H7 (cell line): Measurements from ENCODE around the gene EGF. TPM values are rescaled to one million over a fixed set of nuclear protein-coding genes. Genes with fewer than 3 reads are reported as not detected.

Experiments
- DNase-seq: peaks from one replicate; pipeline ENCODE4 v3.0.0; 2012
- H3K27me3 ChIP-seq: 2 replicates; pipeline ENCODE4 v1.6.0; 2011; ENCODE audit warnings: mild to moderate bottlenecking, low read length; ENCODE audit not compliant: control insufficient read depth, insufficient read depth
- H3K36me3 ChIP-seq: replicated peaks from 2 replicates; pipeline ENCODE4 v1.5.1; 2011; ENCODE audit warnings: low read length; ENCODE audit not compliant: control insufficient read depth, insufficient read depth
- H3K4me3 ChIP-seq: 2 replicates; pipeline ENCODE4 v1.5.1; 2011; ENCODE audit warnings: low read depth, mild to moderate bottlenecking, control low read depth, low read length, moderate library complexity; ENCODE audit not compliant: insufficient read depth
- total RNA-seq: library from RNA; depleted of rRNA; stranded (reverse); fragments of >200 nt; shearing (Covaris generic); gene quantifications from 2 replicates; pipeline ENCODE4 v1.2.3, GENCODE V29; 2014

The EGF gene
- total RNA-seq, 1 experiment from 2014 or later = 5.3 TPM

DNA sequence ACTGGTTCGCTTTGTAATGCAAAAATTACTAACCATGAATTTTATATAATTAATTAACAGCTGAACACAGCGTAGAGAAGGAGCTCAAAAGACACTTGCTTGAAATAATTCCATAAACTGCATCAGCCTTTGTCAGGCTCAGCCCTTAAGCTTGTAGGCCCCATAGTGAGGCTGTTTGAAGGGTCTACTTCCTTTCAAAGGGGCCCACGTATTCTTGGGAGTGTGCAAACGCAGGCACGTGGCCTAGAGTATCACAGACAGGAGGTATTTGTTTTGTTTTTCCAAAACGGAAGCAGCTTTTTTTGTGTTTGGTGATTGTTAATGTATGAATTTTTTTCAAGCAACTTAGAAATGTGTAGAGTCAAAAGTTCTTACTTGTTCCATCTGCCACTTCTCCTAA lies 25.6 kb upstream of the EGF start:
- no peak overlapping the region for H3K4me3 ChIP-seq
- no peaks in the 10 kb centered on the region for H3K36me3 ChIP-seq
- DNase-seq = no peak
- no peaks in the 10 kb centered on the region for H3K27me3 ChIP-seq

DNA sequence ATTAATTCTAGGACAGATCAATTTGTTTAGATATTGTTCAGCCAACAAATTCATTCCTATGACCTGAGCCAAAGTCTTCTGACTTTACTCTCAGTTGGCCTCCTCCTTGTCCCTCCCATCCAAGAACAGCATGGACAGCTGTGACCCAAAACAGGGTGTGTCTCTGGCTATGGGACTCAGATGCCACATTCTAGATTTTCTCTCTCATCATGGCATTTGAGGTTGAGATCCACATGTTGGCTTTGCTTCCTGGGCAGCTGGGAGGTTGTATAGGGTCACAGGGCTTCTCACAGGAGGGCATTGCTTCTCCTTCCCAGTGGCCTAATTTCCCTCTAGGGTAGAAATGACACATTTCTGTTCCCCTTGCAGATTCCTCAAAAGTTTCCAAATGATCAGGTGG lies 22.6 kb upstream of the EGF start:
- H3K4me3 ChIP-seq = no peak overlapping the region
- DNase-seq = no peak
- no peaks in the 10 kb centered on the region for H3K27me3 ChIP-seq
- H3K36me3 ChIP-seq = no peaks in the 10 kb centered on the region

DNA sequence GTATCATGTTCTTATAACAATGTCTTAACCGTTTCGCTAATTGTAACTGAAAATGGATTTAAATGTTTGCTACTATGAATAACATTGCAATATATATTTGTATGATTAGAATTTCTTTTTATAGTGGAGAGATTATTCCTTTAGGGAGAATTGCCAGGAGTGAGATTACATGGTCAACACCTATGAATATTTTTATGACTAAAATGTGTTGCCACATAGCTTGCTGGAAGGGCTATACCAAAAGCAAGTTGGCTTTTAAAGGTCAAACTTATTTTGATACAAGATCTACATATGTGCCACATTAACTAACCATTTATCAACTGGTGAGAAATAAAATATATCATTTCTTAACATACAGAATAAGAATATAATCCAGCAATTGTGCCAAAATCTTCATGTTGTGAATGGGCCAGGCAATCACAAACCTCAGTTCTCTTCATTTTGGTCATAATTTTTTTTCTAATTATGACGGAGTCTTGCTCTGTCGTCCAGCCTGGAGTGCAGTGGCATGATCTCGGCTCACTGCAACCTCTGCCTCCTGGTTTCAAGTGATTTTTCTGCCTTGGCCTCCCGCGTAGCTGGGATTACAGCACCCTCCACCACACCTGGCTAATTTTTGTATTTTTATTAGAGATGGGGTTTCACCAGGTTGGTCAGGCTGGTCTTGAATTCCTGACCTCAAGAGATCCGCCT lies 10.0 kb upstream of the EGF start:
- Histone ChIP-seq H3K27me3 (no peaks in the 10 kb centered on the region), H3K4me3 (no peak overlapping the region), H3K36me3 (no peaks in the 10 kb centered on the region)
- no peak for DNase-seq

DNA sequence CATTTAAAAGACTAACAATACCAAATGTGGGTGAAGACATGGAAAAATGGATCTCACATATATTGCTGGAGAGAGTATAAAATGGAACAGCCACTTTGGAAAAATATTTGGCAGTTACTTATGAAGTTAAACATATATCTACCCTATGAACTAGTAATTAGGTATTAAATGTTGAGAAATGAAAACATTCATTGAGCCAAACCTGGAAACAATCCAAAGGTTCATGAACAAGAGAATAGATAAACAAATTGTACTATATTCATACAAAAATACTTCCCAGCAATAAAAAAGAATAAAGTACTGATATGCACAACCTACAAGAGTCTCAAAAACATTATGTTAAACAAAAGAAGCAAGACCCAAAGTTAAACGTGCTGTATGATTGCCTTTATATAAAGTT lies 4.0 kb upstream of the EGF start:
- no peak for DNase-seq
- Histone ChIP-seq H3K27me3 (no peaks in the 10 kb centered on the region), H3K36me3 (no peaks in the 10 kb centered on the region), H3K4me3 (no peak overlapping the region)

DNA sequence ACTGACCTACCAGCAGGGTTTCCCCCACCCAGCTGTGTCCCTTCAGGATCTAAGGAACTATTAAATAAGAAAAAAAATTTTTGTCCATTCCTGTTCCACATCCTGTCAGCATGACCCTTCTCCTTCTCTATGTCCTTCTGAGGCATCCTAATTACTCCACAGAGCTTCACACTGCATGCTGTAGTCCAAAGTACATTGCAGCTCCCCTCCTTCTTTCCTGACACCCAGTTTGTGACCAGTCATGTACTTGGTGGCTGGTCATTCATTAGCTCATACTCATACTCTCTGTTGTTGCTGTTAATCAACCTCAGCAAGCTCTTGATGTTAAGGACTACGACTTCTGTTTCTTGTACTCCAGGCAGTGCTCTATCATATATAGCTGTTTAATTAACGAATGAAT lies 2.4 kb upstream of the EGF start:
- no peak for DNase-seq
- Histone ChIP-seq H3K4me3 (no peak overlapping the region), H3K27me3 (no peaks in the 10 kb centered on the region), H3K36me3 (no peaks in the 10 kb centered on the region)

DNA sequence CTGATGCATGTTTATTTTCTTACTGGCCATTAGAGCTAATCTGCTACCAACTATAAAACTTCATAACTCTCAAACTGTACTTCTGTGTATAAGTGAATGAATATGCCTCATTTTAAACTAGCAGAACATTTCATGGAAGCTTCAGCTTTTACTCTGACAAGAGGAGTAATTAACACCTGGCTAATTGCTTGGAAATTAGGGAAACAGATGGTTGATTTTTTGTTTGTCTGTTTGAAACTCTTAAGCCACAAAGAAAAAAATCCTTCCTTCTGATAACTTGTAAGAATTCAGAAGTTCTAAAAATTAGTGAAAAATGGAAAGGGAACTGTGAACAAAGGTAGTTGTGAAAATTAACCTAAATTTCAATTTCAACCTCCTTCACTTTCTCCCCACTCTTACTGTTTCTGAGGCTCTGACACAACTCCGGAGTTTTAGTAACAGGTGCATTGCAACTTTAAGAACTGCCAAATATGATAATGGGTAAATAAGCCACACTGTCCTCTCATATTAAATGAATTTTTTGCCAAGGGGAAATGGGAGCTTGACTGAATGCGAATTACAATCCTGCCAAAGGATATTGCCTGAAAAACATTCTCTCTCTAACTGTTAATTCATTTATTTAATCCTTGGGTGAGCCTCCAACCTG lies 1.0 kb downstream of the EGF start:
- Histone ChIP-seq H3K4me3 (no peak overlapping the region; the same call in 1 of the 2 replicates), H3K36me3 (no peaks in the 10 kb centered on the region), H3K27me3 (no peaks in the 10 kb centered on the region)
- no peak for DNase-seq

DNA sequence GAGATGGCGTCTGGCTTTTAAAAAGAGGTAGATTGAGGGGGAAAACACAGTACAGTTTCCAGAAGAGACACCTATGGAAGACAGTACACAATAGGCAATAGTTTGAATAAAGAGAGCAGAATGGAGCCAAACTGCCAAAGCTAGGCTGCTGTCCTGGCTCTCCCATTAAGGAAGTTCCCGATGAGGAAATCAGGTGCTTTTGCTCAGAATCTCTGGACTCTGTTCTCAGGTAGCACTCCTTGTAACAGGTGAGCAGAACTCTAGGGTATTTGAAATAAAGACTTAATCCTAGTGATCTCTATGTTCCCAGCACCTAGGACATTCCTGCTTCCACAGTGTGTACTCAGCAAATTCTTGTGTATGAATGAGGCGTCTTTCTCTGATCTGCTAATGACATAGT lies 1.6 kb downstream of the EGF start:
- no peak for DNase-seq
- Histone ChIP-seq H3K27me3 (no peaks in the 10 kb centered on the region), H3K36me3 (no peaks in the 10 kb centered on the region), H3K4me3 (no peak overlapping the region)

DNA sequence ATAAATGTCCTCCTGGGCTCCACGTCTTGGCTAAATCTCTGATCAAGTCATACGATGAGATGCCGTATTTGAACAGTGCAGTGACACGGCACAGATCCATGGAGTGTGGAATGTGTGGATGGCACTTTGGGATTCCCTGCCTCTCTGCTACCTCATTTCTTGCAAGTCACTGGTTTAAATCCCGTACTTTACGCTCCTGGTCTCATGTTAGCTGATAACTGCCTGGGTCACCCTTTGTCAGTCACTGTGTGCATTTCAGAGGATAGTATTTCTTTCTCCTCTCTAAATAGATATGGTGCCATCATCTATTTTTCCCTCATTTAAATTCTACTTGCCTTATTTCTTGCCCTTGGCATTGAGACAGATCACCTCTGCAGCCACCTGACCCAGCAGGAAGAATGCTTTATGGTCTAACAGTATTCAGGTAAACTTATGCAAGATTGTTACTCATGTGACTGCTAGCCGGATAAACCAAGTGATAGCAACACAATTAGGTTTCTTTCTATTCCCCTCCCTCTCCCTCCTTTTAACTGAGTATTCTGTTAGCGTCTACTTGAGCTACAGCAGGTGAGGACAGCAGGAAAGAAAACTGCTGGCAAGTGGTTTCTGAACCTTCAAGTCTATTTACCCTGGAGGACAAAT lies 2.8 kb downstream of the EGF start:
- DNase-seq = no peak
- Histone ChIP-seq H3K36me3 (no peaks in the 10 kb centered on the region), H3K4me3 (no peak overlapping the region), H3K27me3 (no peaks in the 10 kb centered on the region)

DNA sequence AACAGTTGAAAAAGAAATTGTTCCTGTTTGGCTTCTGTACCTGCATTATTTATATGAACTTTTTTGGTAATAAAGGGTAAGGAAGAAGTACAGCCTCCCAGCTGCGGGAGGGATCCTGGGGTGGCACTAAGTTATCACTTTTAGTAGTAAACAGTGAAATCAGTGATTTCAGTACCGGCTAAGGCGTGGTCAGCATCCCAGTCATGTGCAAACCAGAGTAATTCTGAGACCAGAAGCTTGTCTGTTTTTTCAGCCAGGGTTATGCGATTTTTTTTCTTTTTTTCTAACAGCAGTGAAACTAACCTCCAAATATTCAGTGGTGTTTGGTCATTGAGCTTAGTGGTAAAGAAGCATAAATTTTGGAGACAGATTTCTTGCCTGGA lies 3.3 kb downstream of the EGF start:
- no peaks in the 10 kb centered on the region for H3K27me3 ChIP-seq
- no peaks in the 10 kb centered on the region for H3K36me3 ChIP-seq
- no peak for DNase-seq
- H3K4me3 ChIP-seq = no peak overlapping the region

GRCh38 chr4:109921384-109921808 lies 8.7 kb downstream of the EGF start:
- H3K4me3 ChIP-seq = no peak overlapping the region
- DNase-seq = peak; percentile 35
- no peaks in the 10 kb centered on the region for H3K36me3 ChIP-seq
- no peaks in the 10 kb centered on the region for H3K27me3 ChIP-seq

- no peaks in the 10 kb centered on the region for H3K27me3 ChIP-seq
- no peak for DNase-seq
- no peak overlapping the region for H3K4me3 ChIP-seq
- H3K36me3 ChIP-seq = no peaks in the 10 kb centered on the region
These were observed 12.7 kb downstream of the EGF start for GRCh38 chr4:109925396-109925795.

DNA sequence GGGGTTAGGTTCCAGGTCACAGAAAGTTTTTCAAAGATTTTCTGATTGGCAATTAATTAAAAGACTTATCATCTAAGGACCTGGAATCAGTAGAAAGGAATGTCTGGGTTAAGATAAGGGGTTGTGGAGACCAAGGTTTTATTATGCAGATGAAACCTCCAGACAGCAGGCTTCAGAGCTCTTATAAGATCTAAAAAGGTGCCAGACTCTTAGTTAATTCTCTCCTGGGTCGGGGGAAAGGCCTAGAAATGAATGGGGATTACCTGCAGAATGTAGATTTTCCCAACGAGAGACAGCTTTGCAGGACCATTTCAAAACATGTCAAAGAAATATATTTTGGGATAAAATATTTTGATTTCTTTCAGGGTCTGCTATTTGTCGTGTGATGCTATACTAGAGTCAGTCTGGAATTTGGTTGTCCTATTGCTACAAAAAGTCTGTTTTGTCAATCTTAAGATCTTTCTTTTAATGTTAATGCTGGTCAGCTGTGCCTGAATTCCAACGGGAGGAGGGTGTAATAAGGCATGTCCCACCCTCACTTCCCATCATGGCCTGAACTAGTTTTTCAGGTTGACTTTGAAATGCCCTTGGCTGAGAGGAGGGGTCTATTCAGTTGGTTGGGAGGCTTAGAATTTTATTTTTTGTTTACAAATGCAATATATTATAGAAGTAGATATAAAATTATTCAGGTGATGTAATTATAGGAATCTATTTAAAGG lies 15.8 kb downstream of the EGF start:
- H3K36me3 ChIP-seq = no peaks in the 10 kb centered on the region
- no peak for DNase-seq
- no peak overlapping the region for H3K4me3 ChIP-seq
- no peaks in the 10 kb centered on the region for H3K27me3 ChIP-seq

GRCh38 chr4:109930464-109930863 lies 17.8 kb downstream of the EGF start:
- no peak overlapping the region for H3K4me3 ChIP-seq
- H3K27me3 ChIP-seq = no peaks in the 10 kb centered on the region
- no peak for DNase-seq
- H3K36me3 ChIP-seq = no peaks in the 10 kb centered on the region

DNA sequence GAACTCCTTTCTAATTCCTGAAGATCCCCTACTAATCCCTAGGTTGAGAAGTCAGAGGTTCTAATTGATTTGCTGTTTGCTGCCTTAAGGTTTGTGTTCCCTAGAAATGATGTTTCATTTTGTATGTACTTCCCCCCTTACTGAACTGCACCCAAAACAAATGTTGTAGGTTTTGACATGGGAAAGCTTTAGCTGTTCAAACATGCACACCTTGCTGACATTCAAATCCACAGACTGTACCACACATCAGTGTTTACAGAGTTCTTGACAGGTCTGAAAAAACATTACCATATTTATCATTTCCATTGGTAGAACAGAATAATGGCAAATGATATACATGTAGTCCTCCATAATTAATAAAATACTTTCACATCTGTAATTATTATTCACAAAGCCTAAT lies 18.2 kb downstream of the EGF start:
- Histone ChIP-seq H3K36me3 (no peaks in the 10 kb centered on the region), H3K4me3 (no peak overlapping the region), H3K27me3 (no peaks in the 10 kb centered on the region)
- no peak for DNase-seq

GRCh38 chr4:109931318-109931717 lies 18.6 kb downstream of the EGF start:
- Histone ChIP-seq H3K4me3 (no peak overlapping the region), H3K27me3 (no peaks in the 10 kb centered on the region), H3K36me3 (no peaks in the 10 kb centered on the region)
- no peak for DNase-seq
